GM13977 (cell line): ENCODE data around the gene SCRN1.

Experiments
- DNase-seq: peaks from one replicate; pipeline ENCODE4 v3.0.0; 2012; ENCODE audit warnings: low spot score
- CTCF ChIP-seq: IDR thresholded peaks from 2 replicates; pipeline ENCODE4 v1.5.1; 2012; ENCODE audit warnings: mild to moderate bottlenecking, control low read depth; ENCODE audit not compliant: insufficient read depth; ENCODE audit errors: extremely low read depth, missing control alignments
- in situ Hi-C: fragments of 300-500 bp; cut with MboI; formaldehyde crosslinking; loops from one replicate; pipeline ENCODE4 v1.12.0; 2022; ENCODE audit warnings: low sequenced_read_pairs, low pct_unique_long_range_greater_than_20kb, mixed read lengths, inconsistent platforms; ENCODE audit not compliant: unreplicated experiment

SCRN1 gene

DNA sequence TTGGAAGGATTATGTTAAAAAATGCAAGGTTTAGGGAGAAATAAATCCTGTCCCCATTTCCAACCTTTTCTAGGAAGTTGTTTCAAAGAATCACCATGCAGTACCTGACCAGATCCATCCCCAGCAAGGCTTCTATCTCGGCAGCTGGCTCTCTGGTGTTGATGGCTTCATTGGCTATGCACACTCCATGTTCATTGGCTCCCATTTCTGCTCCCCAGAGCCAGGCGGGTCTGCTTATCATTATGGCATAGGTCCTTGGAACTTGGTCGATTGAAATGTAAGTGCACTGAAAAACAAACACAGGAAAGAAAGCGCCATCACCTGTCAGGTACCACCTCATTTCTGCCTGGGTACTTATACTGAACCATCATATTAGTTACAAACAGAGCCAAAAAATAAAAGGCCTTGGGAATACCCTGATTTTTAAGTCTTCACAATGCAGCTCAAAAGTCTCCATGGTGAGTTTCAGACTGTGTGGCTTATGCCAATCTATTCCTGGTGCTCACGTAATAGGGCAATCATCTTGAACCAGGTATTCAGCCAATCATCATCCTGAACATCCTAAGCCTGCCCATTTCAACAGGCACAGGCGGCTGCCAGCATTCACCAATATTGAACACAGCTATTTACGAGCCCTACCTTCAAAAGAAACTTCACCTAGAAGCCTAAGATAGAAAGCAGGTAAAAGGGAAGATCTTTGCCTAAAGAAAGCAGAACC, 34.4 kb downstream of the SCRN1 start:
- DNase-seq = no peak
- in situ Hi-C loops = no loop called here
- no peak for TF ChIP-seq CTCF

DNA sequence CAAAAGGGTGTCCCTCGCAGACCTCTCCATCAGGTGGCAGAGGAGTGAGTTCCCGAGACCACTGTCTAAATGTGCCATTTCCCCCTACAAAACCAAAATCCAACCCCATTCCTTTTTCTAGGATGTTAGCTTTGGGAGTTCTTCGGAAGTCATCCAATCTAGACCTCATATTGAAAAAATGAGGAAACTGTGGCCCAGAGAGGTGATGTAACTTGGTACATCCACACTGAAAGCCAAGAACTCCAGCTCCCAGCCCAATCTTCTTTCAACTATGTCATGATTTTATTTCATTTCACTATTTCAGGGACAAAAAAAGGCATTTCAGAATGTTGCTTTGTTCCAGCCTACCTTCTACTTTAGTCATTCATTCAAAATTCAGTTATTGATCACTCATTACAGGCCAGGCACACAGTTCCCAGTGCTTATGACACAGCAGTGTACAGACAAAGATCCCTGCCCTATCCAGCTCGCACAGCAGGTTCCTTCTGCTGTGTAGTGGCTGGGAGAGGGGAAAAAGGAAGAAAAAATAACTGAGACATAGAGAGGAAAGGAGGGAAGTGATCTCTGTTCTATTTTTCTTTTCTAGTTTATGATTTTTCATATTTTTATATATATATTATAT, 35.8 kb downstream of the SCRN1 start:
- in situ Hi-C loops = no loop called here
- DNase-seq = no peak
- no peak for TF ChIP-seq CTCF

GRCh38 chr7:29951206-29951605, 38.4 kb downstream of the SCRN1 start:
- in situ Hi-C loops = no loop called here
- DNase-seq = no peak
- no peak for TF ChIP-seq CTCF

- in situ Hi-C loops = no loop called here
- no peak for TF ChIP-seq CTCF
- DNase-seq = no peak
These were observed 39.1 kb downstream of the SCRN1 start for GRCh38 chr7:29950480-29950879.

DNA sequence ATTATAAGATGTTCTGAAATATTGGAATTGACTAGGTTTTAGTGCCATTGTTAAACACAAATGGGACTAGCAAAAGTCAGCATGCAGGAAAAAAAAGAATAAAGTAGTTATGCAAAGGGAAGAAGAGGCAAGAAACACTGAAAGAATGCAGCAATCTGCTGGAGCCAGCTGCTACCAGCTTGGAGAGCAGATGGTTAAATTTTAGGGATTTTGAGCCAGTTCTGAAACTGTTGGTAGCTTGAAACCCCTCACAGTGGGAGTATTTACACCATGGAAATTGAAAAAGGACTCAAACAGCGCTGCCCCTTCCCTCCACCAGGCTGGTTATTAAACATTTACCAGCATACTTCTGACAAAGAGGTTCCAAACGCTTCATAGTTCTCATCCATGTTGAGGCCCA, 41.0 kb downstream of the SCRN1 start:
- in situ Hi-C loops = no loop called here
- TF ChIP-seq CTCF = no peak
- no peak for DNase-seq

GRCh38 chr7:29946428-29947186, 43.0 kb downstream of the SCRN1 start:
- TF ChIP-seq CTCF = peak; percentile 38
- in situ Hi-C loops = no loop called here
- no peak for DNase-seq
